MCF 10A (cell line): ENCODE data around the gene SH2D4B. TPM values are rescaled to one million over a fixed set of nuclear protein-coding genes. Genes with fewer than 3 reads are reported as not detected.

Source experiments
- BruUV-seq: library from RNA; stranded (reverse); fragments of 400-500 nt; replicated peaks from 2 replicates; lab custom pipeline; 2021; lab: Mats Ljungman, UMichigan
- CTCF ChIA-PET: fragments of 300-600 bp; sonication (Branson Sonifier 250); formaldehyde crosslinking; extraction: SDS; loops from one replicate; lab custom pipeline; 2021; ENCODE audit warnings: antibody characterized with exemption, inconsistent platforms; lab: Yijun Ruan, JAX
- POLR2A ChIA-PET: fragments of 300-600, 350-650 bp; sonication (Branson Sonifier 250); formaldehyde crosslinking; extraction: SDS; loops from one replicate; lab custom pipeline; 2020; ENCODE audit warnings: antibody characterized with exemption, inconsistent platforms; lab: Yijun Ruan, JAX
- DNase-seq: peaks from one replicate; pipeline ENCODE4 v3.0.0-alpha.2; 2018; ENCODE audit not compliant: unreplicated experiment
- H3K27ac Mint-ChIP-seq: one replicate; pipeline ENCODE4 v1.8.0; 2022; ENCODE audit warnings: mild to moderate bottlenecking, low read depth, mixed read lengths; ENCODE audit not compliant: unreplicated experiment
- H3K27me3 Mint-ChIP-seq: one replicate; pipeline ENCODE4 v1.8.0; 2022; ENCODE audit warnings: mixed read lengths; ENCODE audit not compliant: insufficient read depth, unreplicated experiment
- H3K36me3 Mint-ChIP-seq: one replicate; pipeline ENCODE4 v1.8.0; 2022; ENCODE audit warnings: mild to moderate bottlenecking, moderate library complexity, mixed read lengths; ENCODE audit not compliant: insufficient read depth, unreplicated experiment
- H3K4me1 Mint-ChIP-seq: one replicate; pipeline ENCODE4 v1.8.0; 2022; ENCODE audit warnings: mixed read lengths; ENCODE audit not compliant: insufficient read depth, unreplicated experiment
- H3K4me3 Mint-ChIP-seq: one replicate; pipeline ENCODE4 v1.8.0; 2022; ENCODE audit warnings: mild to moderate bottlenecking, moderate library complexity, mixed read lengths; ENCODE audit not compliant: unreplicated experiment
- H3K9me3 Mint-ChIP-seq: one replicate; pipeline ENCODE4 v1.8.0; 2022; ENCODE audit warnings: mixed read lengths; ENCODE audit not compliant: unreplicated experiment
- CTCF ChIP-seq: fragments of 200-600 bp; IDR thresholded peaks from one replicate; pipeline ENCODE4 v1.8.0; 2022; ENCODE audit warnings: antibody characterized with exemption, mild to moderate bottlenecking; ENCODE audit not compliant: unreplicated experiment
- intact Hi-C: fragments of 100-400 bp; cut with micrococcal nuclease; formaldehyde crosslinking; loops from 2 replicates; pipeline ENCODE4 v1.14.1; 2022
- total RNA-seq: library from RNA; stranded (reverse); gene quantifications from 2 replicates; pipeline ENCODE4 v1.2.3, GENCODE V29; 2022

The SH2D4B gene
- total RNA-seq, 1 experiment from 2014 or later: not detected

GRCh38 chr10:80649183-80649582, 111.5 kb downstream of the SH2D4B start:
- DNase-seq: no peak
- Mint-ChIP-seq H3K4me1 (no peaks in the 10 kb centered on the region), H3K9me3 (no peaks in the 10 kb centered on the region), H3K27ac (no peak overlapping the region), H3K27me3 (peaks cover 21% of the 10 kb centered on the region), H3K36me3 (no peaks in the 10 kb centered on the region), H3K4me3 (no peak overlapping the region)
- intact Hi-C loops: no loop called here
- no TSS peak for BruUV-seq
- CTCF ChIA-PET: interaction anchor here (0.7 to 11.5 kb wide), 3 partner anchors 10 to 145 kb away, joined by 3 to 127 read pairs (median 4); no protein-coding TSS in a partner anchor
- no peak for TF ChIP-seq CTCF
- POLR2A ChIA-PET: interaction anchor here (0.6 kb wide), 1 partner anchor 90 kb away, joined by 3 read pairs; no protein-coding TSS in a partner anchor

GRCh38 chr10:80655898-80656297, 118.2 kb downstream of the SH2D4B start:
- DNase-seq: no peak
- H3K27me3 Mint-ChIP-seq: no peaks in the 10 kb centered on the region
- CTCF ChIA-PET: no interaction called here
- no peaks in the 10 kb centered on the region for H3K4me1 Mint-ChIP-seq
- H3K36me3 Mint-ChIP-seq: no peaks in the 10 kb centered on the region
- no TSS peak for BruUV-seq
- no peak for TF ChIP-seq CTCF
- POLR2A ChIA-PET: no interaction called here
- H3K27ac Mint-ChIP-seq: no peak overlapping the region
- no peak overlapping the region for H3K4me3 Mint-ChIP-seq
- H3K9me3 Mint-ChIP-seq: no peaks in the 10 kb centered on the region
- intact Hi-C loops: no loop called here

- Mint-ChIP-seq H3K9me3 (no peaks in the 10 kb centered on the region), H3K36me3 (no peaks in the 10 kb centered on the region), H3K27ac (no peak overlapping the region), H3K4me1 (no peaks in the 10 kb centered on the region), H3K27me3 (no peaks in the 10 kb centered on the region), H3K4me3 (no peak overlapping the region)
- ChIA-PET CTCF (no interaction called here), POLR2A (no interaction called here)
- no peak for DNase-seq
- TF ChIP-seq CTCF: no peak
- BruUV-seq: no TSS peak
- intact Hi-C loops: no loop called here
Observed at GRCh38 chr10:80658068-80658467, 120.4 kb downstream of the SH2D4B start.

- H3K4me3 Mint-ChIP-seq: no peak overlapping the region
- CTCF ChIA-PET: interaction anchor here (6.3 kb wide), 1 partner anchor 10 kb away, joined by 127 read pairs; no protein-coding TSS in a partner anchor
- H3K4me1 Mint-ChIP-seq: no peaks in the 10 kb centered on the region
- no peaks in the 10 kb centered on the region for H3K36me3 Mint-ChIP-seq
- BruUV-seq: no TSS peak
- POLR2A ChIA-PET: no interaction called here
- H3K27me3 Mint-ChIP-seq: no peaks in the 10 kb centered on the region
- H3K27ac Mint-ChIP-seq: no peak overlapping the region
- TF ChIP-seq CTCF: no peak
- no peaks in the 10 kb centered on the region for H3K9me3 Mint-ChIP-seq
- intact Hi-C loops: no loop called here
- no peak for DNase-seq
Observed at GRCh38 chr10:80659289-80659688, 121.6 kb downstream of the SH2D4B start.
